GM12878 (cell line): Measurements from ENCODE around the gene CAMTA1. TPM values are rescaled to one million over a fixed set of nuclear protein-coding genes. Genes with fewer than 3 reads are reported as not detected.

Source experiments
- ATAC-seq: fragments of 200-7000 bp; cut with Tn5 transposase; 3 replicates; pipeline ENCODE4 v1.9.1; 2020; ENCODE audit warnings: mild to moderate bottlenecking, moderate library complexity
- BruUV-seq: library from RNA; stranded (reverse); fragments of 400-500 nt; replicated peaks from 2 replicates; lab custom pipeline; 2021; lab: Mats Ljungman, UMichigan
- CTCF ChIA-PET: fragments of 300-600 bp; sonication (Branson Sonifier 250); formaldehyde crosslinking; extraction: SDS; loops from one replicate; lab custom pipeline; 2021; ENCODE audit warnings: inconsistent platforms; lab: Yijun Ruan, JAX
- POLR2A ChIA-PET: fragments of 350-600 bp; formaldehyde crosslinking; extraction: SDS; loops from one replicate; lab custom pipeline; 2021; ENCODE audit warnings: inconsistent platforms; lab: Charles Lee
- RAD21 ChIA-PET: fragments of 300-600 bp; sonication (Branson Sonifier 250); formaldehyde crosslinking; loops from one replicate; lab custom pipeline; 2023; ENCODE audit warnings: antibody characterized with exemption; ENCODE audit not compliant: unreplicated experiment; lab: Charles Lee
- SMC1A ChIA-PET: fragments of 300-600 bp; sonication (Branson Sonifier 250); formaldehyde crosslinking; loops from one replicate; lab custom pipeline; 2023; ENCODE audit not compliant: unreplicated experiment, uncharacterized antibody; lab: Charles Lee
- DNase-seq: peaks from one replicate; pipeline ENCODE4 v3.0.0-alpha.2; 2011; ENCODE audit warnings: low read depth, low spot score
- FAIRE-seq: peaks from 3 replicates; lab custom pipeline; 2011; peaks lifted over from hg19 to GRCh38; lab: Jason Lieb, UNC
- H2AFZ ChIP-seq: 2 replicates; pipeline ENCODE4 v1.6.0; 2011; ENCODE audit warnings: low read depth, low read length, control low read depth; ENCODE audit not compliant: control insufficient read depth
- H3K27ac ChIP-seq: 2 replicates; pipeline ENCODE4 v1.5.1; 2011; ENCODE audit warnings: control low read depth; ENCODE audit not compliant: control insufficient read depth, insufficient read depth
- H3K27me3 ChIP-seq, 2 experiments: replicated peaks in 1 of 2; 2 replicates each; pipeline versions ENCODE4 v1.6.0 to v1.6.1; 2011; ENCODE audit warnings: low read length in 1 of 2; ENCODE audit not compliant: control insufficient read depth in 2 of 2, insufficient read depth in 2 of 2
- H3K36me3 ChIP-seq, 2 experiments: 2 replicates each; pipeline ENCODE4 v1.5.1; 2011; ENCODE audit warnings: low read length in 1 of 2; ENCODE audit not compliant: control insufficient read depth in 2 of 2, insufficient read depth in 2 of 2
- H3K4me1 ChIP-seq: 2 replicates; pipeline ENCODE4 v1.6.1; 2011; ENCODE audit warnings: mild to moderate bottlenecking, low read length, moderate library complexity, mixed read lengths; ENCODE audit not compliant: control insufficient read depth, insufficient read depth
- H3K4me2 ChIP-seq: 2 replicates; pipeline ENCODE4 v1.6.0; 2011; ENCODE audit warnings: control low read depth; ENCODE audit not compliant: control insufficient read depth, insufficient read depth
- H3K4me3 ChIP-seq: fragments of 200-600 bp; sonication (generic); 2 replicates; pipeline ENCODE4 v1.5.1; 2016
- H3K79me2 ChIP-seq: 2 replicates; pipeline ENCODE4 v1.6.0; 2011; ENCODE audit warnings: low read length; ENCODE audit not compliant: control insufficient read depth, insufficient read depth
- H3K9ac ChIP-seq: 2 replicates; pipeline ENCODE4 v1.8.0; 2011; ENCODE audit warnings: low read length, control low read depth, mixed read lengths; ENCODE audit not compliant: control insufficient read depth, insufficient read depth
- H3K9me3 ChIP-seq: replicated peaks from 3 replicates; pipeline ENCODE4 v1.5.1; 2011; ENCODE audit warnings: mild to moderate bottlenecking, low read length; ENCODE audit not compliant: control insufficient read depth, insufficient read depth
- H4K20me1 ChIP-seq: 2 replicates; pipeline ENCODE4 v1.6.0; 2011; ENCODE audit not compliant: control insufficient read depth, insufficient read depth
- BMI1 ChIP-seq: fragments of 450-650 bp; IDR thresholded peaks from 2 replicates; pipeline ENCODE4 v1.6.1; 2016; ENCODE audit warnings: mild to moderate bottlenecking, moderate library complexity, borderline replicate concordance
- CBX5 ChIP-seq: sonication (generic); IDR thresholded peaks from 2 replicates; pipeline ENCODE4 v1.6.1; 2016; ENCODE audit warnings: low read depth, moderate library complexity, mild to moderate bottlenecking, inconsistent platforms
- PAX5 ChIP-seq: IDR thresholded peaks from 2 replicates; pipeline ENCODE4 v1.6.1; 2011; ENCODE audit warnings: low read depth, low read length, borderline replicate concordance
- POLR2AphosphoS2 ChIP-seq: IDR thresholded peaks from 2 replicates; pipeline ENCODE4 v1.6.1; 2011; ENCODE audit warnings: low read depth, mild to moderate bottlenecking, low read length, improper control_type of control experiment, moderate library complexity
- SIN3A ChIP-seq: IDR thresholded peaks from 2 replicates; pipeline ENCODE4 v1.6.1; 2012; ENCODE audit warnings: low read depth, low read length, improper control_type of control experiment
- SMARCA5 ChIP-seq: fragments of 450-650 bp; IDR thresholded peaks from 2 replicates; pipeline ENCODE4 v1.6.1; 2017; ENCODE audit warnings: mild to moderate bottlenecking
- SPI1 ChIP-seq: IDR thresholded peaks from 2 replicates; pipeline ENCODE4 v1.6.1; 2011; ENCODE audit warnings: low read depth, mild to moderate bottlenecking, low read length, moderate library complexity, borderline replicate concordance; ENCODE audit not compliant: insufficient read depth
- YY1 ChIP-seq: IDR thresholded peaks from 2 replicates; pipeline ENCODE4 v1.6.1; 2011; ENCODE audit warnings: low read depth, mild to moderate bottlenecking, low read length
- WGBS: methylation state at CpG from one replicate; pipeline ENCODE4 v1.1.6; 2016; ENCODE audit warnings: low lambda C conversion rate; ENCODE audit not compliant: insufficient replicate concordance, insufficient coverage; ENCODE audit errors: missing lambda C conversion rate; 5-methylcytosine and 5-hydroxymethylcytosine counted together
- in situ Hi-C: fragments of 300-500 bp; cut with MboI; formaldehyde crosslinking; loops from 9 replicates; pipeline ENCODE4 v1.14.3; 2018; ENCODE audit warnings: mixed read lengths
- intact Hi-C: fragments of 100-400 bp; cut with micrococcal nuclease; formaldehyde crosslinking; loops from one replicate; pipeline ENCODE4 v1.14.2; 2022; ENCODE audit not compliant: unreplicated experiment
- polyA plus RNA-seq, 11 experiments: library from polyadenylated mRNA; depleted of rRNA in 4 of 11; unstranded in 6 of 11; stranded (reverse) in 5 of 11; fragments of >200 nt; fragmentation: Nextera tagmentation in 4 of 11; fragmentation: Illumina TruSeq in 1 of 11; extraction: Ambion mirVana in 4 of 11; extraction: Trizol in 1 of 11; gene quantifications; 1 replicate in 1 of 11; 2 replicates in 10 of 11; pipeline versions ENCODE4 v1.2.1 to v1.2.3, GENCODE V29; 2011 to 2016; ENCODE audit warnings: inconsistent platforms in 2 of 11, missing spikeins in 2 of 11, low read depth in 1 of 11
- total RNA-seq, 4 experiments: library from RNA; depleted of rRNA in 3 of 4; stranded (reverse); fragments of >200 nt in 3 of 4; fragmentation: Illumina TruSeq in 1 of 4; extraction: Trizol in 1 of 4; gene quantifications; 2 replicates each; pipeline versions ENCODE4 v1.2.1 to v1.2.3, GENCODE V29; 2013 to 2021
- TF ChIP-seq, protein P1 (sequence below): fragments of 450-650 bp; IDR thresholded peaks from 2 replicates; pipeline ENCODE4 v1.6.1; 2017; ENCODE audit warnings: mild to moderate bottlenecking, moderate library complexity
- TF ChIP-seq, protein P2 (sequence below): IDR thresholded peaks from 2 replicates; pipeline ENCODE4 v1.6.1; 2011; ENCODE audit warnings: low read depth, low read length, improper control_type of control experiment, borderline replicate concordance

Gene CAMTA1
- total and polyA plus RNA-seq, 10 of the 15 experiments (the other 5 are each of a cell fraction or from before 2014, with no cell fraction given) = 37.7 to 148 (median 76.4) TPM

DNA sequence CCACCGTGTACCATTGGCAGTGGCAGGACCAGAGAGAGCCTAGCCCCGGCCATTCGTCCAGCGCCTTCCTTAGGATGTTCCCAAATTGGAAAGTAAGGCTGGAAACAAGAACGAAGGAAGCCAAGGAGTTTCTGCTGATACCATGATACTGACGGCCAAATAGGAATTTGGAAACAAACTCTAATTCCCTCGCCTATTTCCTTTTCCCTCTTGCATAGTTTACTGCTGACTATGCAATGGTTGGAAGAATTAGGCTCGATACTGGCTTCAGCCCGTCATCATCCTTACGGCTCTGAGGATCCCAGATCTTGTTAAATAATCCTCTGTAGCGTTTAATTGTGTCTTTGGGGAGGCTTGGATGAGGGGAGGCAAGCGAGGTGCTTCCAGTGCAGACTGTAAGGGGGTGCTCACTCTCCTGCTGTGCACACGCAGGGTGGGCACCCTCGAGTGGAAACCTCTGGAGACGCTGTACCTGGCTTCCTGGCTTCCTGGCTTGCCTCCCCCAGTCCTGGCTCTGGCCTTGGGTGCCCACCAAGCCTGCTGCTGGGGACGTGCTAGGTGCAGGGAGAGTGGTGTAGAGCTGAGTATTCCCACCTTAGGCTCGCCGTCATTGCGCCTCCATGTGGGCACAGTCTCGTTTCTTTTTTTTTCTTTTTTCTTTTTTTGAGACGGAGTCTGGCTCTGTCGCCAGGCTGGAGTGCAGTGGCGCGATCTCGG is 27.4 kb upstream of the CAMTA1 start:
- in situ Hi-C loops = no loop called here
- Histone ChIP-seq H3K4me3 (no peak overlapping the region), H3K9me3 (no peaks in the 10 kb centered on the region), H3K27me3 (no peaks in the 10 kb centered on the region), H3K79me2 (no peaks in the 10 kb centered on the region), H3K27ac (no peak overlapping the region), H3K4me1 (no peaks in the 10 kb centered on the region), H2AFZ (no peak overlapping the region), H3K4me2 (no peak overlapping the region), H3K9ac (no peak overlapping the region), H3K36me3 (no peaks in the 10 kb centered on the region)
- 56% methylated on average over 21 of the region's 25 CpGs for WGBS
- FAIRE-seq (no peak), ATAC-seq (no peak), DNase-seq (no peak)
- intact Hi-C loops = no loop called here
- ChIA-PET POLR2A (no interaction called here), CTCF (no interaction called here), SMC1A (interaction anchor here (1.0 kb wide), 1 partner anchor 132 kb away, joined by 4 read pairs; no protein-coding TSS in a partner anchor), RAD21 (interaction anchor here (1.1 kb wide), 1 partner anchor 11 kb away, joined by 3 read pairs; no protein-coding TSS in a partner anchor)
- BruUV-seq = no TSS peak
- TF ChIP-seq BMI1 (no peak), SMARCA5 (no peak), CBX5 (no peak), SIN3A (no peak), SPI1 (no peak), POLR2AphosphoS2 (no peak), PAX5 (no peak), YY1 (no peak)
- TF ChIP-seq, protein P1, sequence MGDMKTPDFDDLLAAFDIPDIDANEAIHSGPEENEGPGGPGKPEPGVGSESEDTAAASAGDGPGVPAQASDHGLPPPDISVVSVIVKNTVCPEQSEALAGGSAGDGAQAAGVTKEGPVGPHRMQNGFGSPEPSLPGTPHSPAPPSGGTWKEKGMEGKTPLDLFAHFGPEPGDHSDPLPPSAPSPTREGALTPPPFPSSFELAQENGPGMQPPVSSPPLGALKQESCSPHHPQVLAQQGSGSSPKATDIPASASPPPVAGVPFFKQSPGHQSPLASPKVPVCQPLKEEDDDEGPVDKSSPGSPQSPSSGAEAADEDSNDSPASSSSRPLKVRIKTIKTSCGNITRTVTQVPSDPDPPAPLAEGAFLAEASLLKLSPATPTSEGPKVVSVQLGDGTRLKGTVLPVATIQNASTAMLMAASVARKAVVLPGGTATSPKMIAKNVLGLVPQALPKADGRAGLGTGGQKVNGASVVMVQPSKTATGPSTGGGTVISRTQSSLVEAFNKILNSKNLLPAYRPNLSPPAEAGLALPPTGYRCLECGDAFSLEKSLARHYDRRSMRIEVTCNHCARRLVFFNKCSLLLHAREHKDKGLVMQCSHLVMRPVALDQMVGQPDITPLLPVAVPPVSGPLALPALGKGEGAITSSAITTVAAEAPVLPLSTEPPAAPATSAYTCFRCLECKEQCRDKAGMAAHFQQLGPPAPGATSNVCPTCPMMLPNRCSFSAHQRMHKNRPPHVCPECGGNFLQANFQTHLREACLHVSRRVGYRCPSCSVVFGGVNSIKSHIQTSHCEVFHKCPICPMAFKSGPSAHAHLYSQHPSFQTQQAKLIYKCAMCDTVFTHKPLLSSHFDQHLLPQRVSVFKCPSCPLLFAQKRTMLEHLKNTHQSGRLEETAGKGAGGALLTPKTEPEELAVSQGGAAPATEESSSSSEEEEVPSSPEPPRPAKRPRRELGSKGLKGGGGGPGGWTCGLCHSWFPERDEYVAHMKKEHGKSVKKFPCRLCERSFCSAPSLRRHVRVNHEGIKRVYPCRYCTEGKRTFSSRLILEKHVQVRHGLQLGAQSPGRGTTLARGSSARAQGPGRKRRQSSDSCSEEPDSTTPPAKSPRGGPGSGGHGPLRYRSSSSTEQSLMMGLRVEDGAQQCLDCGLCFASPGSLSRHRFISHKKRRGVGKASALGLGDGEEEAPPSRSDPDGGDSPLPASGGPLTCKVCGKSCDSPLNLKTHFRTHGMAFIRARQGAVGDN = no peak
- TF ChIP-seq, protein P2, sequence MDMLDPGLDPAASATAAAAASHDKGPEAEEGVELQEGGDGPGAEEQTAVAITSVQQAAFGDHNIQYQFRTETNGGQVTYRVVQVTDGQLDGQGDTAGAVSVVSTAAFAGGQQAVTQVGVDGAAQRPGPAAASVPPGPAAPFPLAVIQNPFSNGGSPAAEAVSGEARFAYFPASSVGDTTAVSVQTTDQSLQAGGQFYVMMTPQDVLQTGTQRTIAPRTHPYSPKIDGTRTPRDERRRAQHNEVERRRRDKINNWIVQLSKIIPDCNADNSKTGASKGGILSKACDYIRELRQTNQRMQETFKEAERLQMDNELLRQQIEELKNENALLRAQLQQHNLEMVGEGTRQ = no peak
- TF ChIP-seq, all 136 proteins: peak for 0
- H4K20me1 ChIP-seq = no peaks in the 10 kb centered on the region
